ENCODE results near the gene LUC7L.
"Not testable (repeated sequence)": the region's sequence is repeated elsewhere in the genome, so short reads cannot be mapped to it uniquely, and the experiment has no call there.

The LUC7L gene

DNA sequence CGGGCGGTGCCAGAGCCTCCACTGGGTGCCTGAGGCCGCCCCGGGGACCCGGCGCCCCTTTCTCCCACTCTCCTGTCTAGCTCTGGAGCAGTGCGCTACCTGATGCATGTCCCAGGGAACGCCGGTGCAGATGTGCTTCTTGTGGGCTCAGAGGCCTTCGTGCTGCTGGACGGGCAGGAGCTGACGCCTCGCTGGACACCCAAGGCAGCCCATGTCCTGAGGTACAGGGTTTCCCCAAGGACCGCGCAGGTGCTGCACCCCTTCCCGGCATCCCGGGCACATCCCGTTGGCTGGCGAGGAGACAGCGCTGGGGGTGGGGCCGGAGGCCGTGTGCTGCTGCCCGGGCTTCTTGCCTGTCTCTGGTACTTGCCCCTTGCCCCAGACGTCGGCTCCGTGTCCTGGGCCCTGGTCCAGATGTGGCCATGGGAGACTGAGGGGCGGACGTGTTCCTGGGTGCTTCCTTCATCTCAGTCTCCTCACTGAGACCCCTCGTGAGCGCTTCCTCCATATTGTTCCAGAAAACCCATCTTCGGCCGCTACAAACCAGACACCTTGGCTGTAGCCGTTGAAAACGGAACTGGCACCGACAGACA lies 34.0 kb upstream of the LUC7L start:
- no peak for DNase-seq

DNA sequence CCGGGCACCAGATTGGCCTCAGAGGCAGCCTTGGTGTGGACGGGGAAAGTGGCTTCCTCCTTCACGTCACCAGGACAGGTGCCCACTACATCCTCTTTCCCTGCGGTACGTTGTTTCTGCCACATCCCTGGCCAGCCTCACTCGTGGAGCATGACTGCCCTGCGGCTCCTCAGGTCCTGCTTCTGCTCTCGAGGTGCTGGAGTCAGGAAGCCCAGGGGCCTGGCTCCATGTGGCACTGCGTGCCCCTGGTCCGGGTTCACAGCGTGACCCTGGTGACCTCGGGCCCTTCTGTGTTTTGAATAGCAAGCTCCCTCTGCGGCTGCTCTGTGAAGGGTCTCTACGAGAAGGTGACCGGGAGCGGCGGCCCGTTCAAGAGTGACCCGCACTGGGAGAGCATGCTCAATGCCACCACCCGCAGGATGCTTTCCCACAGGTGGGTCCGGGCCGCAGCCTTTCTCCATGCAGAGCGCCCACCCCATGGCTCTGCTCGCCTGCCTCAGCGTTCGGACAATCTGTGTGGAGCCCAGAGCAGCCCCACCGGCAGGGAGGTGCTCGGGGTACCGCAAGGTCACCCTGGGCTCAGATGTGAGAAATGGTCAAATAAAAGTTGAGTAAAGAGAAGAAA lies 33.0 kb upstream of the LUC7L start:
- no peak for DNase-seq

DNA sequence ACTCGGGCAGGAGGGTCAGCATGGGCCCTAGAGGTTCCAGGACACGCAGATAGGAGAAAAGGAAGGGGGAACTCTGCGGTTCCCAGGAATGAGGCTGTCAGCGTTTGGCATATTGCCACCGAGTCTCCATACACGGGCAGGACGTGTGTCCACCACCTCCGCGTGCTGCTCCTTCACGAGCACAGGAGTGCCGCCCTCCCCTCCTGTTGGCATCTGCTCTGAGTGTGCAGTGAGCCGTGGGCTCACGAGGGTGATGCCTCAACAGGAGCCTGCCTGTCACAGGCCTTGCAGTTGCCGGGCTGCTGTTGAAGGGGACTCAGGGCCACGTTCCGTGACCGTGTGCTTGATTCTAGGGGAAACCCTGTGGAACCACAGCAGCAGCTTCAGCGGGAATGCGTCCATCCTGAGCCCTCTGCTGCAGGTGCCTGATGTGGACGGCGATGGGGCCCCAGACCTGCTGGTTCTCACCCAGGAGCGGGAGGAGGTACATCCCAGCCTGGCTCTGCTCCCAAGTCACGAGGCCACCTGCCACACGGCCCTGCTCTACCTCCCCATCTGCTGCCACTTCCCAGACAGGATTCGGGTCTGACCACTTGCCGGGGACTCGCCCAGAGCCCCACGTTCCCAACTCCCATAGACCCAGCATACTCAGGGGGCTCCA lies 31.9 kb upstream of the LUC7L start:
- no peak for DNase-seq

DNA sequence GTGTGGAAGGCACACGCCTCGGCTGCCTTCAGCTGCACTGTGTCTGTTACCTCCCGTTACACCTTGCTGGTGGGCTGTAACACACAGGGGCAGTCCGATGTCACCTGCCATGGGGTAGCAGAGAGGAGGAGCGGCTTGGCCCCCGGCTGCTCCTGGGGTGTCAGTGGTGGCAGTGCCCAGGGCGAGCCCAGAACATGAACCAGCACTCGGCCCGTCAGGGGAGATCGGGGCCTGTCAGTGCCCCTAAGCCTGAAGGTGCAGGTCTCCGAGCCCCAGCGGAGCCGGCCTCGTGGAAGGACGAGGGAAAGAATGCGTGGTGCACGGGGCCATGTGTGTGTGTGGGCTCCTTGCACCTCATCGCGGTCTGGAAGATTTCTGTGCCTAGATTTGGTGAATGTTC lies 31.1 kb upstream of the LUC7L start:
- no peak for DNase-seq

DNA sequence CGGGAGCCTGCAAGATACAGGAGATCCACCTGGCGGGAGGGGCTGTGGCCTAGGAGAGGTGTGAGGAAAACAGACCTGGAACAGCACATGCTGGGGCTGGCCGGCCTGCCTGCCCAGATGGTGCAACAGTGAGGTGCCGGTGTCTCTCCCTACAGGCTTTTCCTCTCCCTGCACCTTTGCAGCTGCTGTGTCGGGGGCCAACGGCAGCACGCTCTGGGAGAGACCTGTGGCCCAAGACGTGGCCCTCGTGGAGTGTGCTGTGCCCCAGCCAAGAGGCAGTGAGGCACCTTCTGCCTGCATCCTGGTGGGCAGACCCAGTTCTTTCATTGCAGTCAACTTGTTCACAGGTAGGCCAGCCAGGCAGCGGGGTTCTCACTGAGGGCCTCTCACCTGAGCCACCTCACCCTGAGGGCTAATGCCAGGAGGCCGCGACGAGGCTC lies 30.6 kb upstream of the LUC7L start:
- DNase-seq = no peak

DNA sequence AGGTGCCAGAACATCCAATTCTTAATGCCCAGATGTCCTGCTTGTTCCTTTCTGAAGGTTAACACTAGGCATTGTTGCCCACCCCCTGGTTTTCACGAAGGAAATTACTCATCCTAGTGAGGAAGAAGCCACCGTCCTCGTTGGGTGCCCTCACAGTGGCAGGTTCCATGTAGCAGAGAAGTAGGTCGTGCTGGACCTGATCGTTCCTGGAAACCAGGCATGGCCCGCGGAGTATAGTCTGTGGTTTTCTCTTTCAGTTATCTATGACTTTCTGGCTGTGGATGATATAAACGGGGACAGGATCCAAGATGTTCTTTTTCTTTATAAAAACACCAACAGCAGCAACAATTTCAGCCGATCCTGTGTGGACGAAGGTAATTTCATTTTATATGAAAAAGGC lies 30.0 kb upstream of the LUC7L start:
- DNase-seq = no peak

DNA sequence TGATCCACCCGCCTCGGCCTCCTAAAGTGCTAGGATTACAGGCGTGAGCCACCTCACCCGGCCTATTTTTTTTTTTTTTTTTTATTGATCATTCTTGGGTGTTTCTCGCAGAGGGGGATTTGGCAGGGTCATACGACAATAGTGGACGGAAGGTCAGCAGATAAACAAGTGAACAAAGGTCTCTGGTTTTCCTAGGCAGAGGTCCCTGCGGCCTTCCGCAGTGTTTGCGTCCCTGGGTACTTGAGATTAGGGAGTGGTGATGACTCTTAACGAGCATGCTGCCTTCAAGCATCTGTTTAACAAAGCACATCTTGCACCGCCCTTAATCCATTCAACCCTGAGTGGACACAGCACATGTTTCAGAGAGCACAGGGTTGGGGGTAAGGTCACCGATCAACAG lies 28.8 kb upstream of the LUC7L start:
- DNase-seq = not testable (repeated sequence)

DNA sequence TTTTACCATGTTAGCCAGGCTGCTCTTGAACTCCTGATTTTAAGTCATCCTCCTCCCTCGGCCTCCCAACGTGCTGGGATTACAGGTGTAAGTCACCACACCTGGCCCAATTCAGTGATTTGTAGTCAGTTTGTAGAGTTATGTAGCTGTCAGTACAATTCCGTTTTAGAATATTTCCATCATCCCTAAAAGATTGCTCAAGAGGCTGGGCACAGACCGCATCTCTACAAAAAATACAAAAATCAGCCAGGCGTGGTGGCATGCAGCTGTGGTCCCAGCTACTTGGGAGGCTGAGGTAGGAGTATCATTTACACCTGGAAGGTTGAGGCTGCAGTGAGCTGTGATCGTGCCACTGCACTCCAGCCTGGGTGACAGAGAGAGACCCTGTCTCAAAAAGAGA lies 25.9 kb upstream of the LUC7L start:
- DNase-seq = no peak

DNA sequence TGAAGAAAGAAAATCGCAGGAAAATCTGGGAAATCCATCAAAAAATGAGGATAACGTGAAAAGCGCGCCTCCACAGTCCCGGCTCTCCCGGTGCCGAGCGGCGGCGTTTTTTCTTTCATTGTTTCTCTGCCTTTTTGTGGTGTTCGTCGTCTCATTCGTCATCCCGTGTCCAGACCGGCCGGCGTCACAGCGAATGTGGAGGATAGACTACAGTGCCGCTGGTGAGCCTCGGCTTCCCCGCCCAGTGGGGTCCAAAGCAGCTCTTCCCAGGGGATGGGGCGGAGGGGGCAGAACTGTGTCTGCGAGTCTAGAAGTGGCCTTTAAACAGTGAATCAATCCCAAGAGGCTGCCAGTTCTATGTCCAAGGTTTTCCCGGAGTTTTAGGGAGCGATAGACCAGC lies 25.2 kb upstream of the LUC7L start:
- DNase-seq = no peak

DNA sequence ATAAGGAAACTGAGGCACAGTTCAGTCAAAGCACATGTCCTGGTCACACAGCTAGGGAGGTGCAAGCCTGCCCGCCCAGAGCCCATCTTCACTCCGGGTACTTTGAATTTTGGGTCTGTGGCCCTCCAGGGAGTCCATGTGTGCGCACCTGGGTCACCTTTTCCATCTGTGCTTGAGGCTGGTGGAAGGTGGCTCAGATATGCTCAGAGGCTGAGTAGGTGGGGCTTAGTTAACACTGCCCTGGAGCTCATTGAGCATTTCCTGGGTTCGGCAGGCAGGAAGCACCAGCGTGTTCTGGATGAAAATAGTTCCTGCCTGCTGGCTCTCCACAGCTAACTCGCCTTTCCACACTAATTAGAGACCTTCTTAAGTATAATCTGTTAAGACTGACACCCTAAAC lies 24.6 kb upstream of the LUC7L start:
- no peak for DNase-seq

DNA sequence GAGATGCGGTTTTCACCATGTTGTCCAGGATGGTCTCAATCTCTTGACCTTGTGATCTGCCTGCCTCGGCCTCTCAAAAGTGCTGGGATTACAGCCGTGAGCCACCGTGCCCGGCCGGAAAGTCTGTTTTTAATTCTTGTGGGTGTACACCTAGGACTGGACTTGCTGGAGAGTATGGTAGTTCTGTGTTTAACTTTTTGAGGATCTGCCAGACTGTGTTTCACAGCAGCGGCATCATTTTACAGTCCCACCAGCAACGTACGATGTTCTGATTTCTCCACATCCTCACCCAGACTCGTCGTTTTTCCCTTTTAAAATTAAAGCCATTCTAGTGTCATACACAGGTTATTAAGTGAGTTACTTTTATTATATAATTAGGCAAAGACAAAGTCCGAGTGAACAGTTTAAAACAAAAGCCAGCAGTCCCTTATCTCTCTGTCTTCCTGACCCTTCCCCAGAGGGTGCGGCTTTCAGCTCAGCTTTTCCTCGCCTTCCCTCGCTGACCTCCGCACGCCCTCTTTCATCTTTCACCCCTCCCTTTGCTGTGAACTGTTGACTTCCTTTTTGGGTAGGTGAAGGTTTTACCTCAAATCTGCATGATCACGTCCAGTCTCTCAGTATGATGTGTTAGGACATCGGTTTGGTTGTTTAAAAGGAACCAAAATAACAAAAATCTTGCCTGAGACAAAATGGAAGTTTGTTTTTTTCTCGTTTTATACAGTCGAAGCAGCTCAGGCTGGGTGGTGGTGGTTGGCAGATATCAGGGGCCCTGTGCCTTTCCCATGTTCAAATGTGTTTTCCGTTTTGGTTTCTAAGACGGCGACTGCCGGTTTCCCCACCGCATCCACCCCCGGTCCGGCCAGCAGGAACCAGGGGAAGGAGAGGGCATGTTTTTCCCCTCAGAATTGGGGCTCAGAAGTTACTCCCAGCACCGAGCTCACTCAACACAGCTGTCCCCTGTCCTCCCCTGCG lies 23.4 kb upstream of the LUC7L start:
- no peak for DNase-seq

DNA sequence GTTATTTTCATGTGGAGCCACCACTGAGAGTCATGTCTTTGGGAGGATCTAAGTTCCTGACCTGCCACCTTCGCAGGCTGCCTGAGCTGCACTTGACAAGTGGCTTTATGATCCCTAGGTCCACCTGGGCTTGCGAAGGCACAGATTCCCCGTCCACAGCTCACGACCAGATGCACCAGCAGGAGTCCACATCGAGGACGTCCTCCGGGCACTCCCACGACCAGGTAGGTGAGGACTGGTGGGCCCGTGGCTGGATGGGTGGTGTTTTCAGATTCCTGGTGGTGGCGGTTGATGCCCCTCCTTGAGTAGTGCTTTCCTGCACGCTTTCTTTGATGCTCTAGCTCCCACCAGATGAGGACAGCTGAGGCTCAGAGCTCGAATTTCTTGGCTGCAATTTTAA lies 20.2 kb upstream of the LUC7L start:
- no peak for DNase-seq

DNA sequence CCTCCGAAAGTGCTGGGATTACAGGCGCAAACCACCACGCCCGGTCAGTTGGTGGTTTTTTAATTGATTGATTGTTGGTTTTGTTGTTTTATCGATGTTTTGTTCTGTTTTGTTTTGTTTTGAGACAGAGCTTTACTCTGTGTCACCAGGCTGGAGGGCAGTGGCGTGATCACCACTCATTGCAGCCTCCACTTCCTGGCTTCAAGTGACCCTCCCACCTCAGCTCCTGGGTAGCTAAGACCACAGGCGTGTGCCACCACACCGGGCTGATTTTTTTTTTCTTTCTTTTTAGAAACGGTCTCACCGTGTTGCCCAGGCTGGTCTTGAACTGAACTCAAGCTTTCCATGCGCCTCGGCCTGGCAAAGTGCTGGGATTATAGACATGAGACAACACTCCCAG lies 17.8 kb upstream of the LUC7L start:
- no peak for DNase-seq

DNA sequence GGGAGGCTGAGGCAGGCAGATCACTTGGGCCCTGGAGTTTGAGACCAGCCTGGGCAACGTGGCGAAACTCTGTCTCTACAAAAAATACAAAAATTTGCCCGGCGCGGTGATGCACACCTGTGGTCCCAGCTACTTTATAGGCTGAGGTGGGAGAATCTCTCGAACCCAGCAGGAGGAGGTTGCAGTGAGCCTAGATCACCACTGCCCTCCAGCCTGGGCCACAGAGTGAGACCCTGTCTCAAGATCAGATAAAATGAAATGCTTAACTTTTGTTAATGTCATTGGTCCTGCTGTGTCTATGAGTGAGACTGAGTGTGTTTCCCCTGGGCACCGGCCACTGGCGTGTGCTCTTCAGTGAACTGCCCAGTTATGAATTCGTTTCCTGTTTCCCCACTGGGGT lies 15.9 kb upstream of the LUC7L start:
- no peak for DNase-seq

DNA sequence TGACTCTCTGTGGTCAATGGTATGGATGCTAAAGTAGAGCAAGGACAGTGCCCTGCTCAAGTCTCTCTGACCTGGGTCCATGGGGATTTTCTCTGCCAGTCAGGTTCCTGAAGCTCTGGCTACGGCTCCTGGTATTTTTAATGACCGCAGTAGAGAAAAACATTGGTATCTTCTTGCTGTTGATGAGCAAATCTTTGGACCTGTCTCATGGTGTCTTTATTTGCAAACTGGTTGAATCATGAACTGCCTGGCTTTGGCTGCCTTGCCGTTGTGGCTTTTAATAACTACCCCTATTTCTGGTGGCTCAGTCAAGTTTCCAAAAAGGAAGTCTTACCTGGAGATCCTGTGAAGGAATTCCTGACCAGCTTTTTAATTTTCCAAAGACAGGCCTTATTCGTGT lies 14.1 kb upstream of the LUC7L start:
- DNase-seq = no peak

DNA sequence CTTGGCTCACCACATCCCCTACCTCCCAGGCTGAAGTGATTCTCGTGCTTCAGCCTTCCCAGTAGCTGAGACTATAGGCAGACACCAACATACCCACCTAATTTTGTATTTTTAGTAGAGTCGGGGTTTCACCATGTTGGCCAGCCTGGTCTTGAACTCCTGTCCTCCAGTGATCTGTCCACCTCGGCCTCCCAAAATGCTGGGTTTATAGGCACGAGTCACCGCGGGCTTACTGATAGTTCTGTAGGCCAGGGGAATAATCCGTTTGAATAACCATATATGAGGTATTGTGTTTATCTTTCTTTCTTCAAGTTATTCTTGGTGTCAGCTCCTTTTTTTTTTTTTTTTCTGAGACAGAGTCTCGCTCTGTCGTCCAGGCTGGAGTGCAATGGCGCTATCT lies 13.0 kb upstream of the LUC7L start:
- DNase-seq = no peak

DNA sequence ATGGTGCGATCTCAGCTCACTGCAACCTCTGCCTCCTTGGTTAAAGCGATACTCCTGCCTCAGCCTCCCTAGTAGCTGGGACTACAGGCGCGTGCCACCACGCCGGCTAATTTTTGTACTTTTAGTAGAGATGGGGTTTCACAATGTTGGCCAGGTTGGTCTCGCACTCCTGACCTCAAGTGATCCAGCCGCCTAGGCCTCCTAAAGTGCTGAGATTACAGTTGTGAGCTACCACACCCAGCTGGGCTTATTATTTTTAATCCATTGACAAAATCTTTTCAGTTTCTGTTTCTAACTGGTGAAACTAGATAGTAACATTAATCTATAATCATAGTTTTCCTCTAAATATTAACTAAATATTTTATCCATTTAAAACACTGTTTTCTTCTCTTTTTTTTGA lies 11.3 kb upstream of the LUC7L start:
- no peak for DNase-seq

DNA sequence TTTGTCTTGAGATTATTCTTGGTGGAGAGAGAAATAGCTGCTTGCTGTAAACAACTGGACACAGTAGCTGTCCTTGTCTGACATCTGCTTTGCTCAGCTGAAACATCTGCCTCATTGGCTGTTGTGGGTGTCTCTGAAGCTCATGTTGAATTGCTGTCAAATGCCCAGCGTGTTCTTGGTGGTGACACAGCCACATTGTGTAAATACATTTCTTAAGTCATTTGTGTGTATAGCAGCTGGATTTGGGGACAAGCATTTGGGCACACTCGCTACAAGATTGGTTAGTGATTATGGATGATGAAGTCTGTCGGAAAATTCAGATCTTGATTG lies 10.7 kb upstream of the LUC7L start:
- no peak for DNase-seq

DNA sequence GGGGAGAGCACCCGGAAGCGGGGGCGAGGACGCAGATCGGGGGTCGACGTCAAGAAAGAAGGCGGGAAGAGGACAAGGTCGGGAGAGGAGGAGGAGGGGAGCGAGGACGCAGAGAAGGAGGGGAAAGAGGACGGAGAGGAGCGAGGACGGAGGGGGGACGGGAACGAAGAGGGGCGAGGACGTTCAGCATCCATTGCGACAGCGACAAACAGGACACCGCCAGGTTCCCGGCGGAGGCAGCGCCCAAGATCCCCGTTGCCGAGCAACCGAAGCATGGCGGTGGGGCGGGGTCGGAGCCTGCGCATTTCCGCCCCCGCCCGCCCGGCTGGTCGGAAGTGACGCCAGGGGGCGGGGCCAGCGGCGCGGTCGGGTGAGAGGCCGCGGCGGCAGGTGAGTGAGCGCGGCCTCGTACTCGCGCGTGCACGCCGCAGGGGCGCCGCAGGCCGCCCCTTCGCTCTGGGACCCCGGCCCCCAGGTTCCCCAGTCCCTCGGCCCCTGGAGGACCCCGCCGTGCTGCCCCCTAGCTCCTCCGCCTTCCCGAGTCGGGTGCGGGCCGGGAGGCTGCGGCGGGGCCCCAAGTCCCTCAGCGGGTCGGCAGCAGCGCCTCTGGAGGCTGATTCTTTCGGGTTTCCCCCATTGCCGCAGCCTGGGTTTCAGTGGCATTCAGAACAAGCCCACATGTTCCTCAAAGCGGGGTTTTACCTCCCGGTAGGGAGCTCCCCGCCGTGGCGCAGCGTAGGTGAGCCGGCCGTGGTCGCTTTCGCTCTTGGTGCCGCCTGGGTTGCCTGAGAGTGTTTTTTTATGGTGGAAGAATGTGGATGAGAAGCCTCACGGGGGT lies 5.4 kb upstream of the LUC7L start, which contains the start of gene FAM234A:
FAM234A (plus strand) TSS at position 354 of the 838 bp plus-strand sequence. CDS start 19,593 bp downstream, outside the sequence.
- peak; percentile 96 for DNase-seq

DNA sequence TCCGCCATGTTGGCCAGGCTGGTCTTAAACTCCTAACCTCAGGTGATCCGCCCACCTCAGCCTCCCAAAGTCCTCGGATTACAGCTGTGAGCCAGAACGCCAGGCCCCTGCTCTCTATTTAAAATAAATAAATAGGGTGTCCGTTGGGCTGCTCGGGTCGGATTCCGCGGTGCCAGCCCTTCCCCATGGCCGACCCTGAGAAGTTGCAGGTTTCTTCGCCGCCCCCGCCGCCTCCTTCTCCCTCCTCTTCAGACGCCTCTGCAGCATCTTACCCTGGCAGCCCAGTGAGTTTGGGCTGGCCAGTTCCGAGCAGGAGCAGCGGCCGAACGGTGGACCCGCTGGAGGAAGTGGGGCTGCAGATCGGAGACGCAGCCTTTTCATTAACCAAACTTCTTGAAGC lies 1.7 kb upstream of the LUC7L start:
- no peak for DNase-seq

DNA sequence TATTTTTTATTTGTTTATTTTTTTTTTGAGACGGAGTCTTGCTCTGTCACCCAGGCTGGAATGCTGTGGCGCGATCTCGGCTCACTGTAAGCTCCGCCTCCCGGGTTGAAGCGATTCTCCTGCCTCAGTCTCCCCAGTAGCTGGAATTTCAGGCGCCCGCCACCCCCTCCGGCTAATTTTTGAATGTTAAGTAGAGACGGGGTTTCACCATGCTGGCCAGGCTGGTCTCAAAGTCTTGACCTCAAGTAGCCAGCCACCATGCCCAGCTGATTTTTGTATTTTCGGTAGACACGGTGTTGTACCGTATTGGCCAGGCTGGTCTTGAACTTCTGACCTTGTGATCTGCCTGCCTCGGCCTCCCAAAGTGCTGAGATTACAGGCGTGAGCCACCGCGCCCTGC lies 1.1 kb upstream of the LUC7L start:
- not testable (repeated sequence) for DNase-seq

DNA sequence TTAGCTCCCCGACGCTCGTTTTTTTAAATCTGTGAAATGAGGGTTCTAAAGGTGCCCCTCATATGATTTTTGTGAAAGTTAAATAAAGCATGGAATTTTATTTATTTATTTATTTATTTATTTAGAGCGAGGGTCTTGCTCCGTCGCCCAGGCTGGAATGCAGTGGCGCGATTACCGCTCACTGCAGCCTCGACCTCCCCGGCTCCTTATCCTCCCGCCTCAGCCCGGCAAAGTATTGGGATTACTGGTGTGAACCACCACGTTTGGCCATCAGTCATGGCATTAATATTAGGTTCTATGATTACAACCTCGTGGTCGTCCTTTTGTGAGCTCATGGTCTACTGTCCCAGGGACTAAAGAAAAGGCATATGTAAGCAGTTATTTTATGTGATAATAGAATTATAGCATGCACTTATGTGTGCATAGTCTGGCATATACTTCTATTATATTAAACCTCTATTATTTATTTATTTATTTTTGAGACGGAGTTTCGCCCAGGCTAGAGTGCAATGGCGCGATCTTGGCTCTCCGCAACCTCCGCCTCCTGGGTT lies 557 bp upstream of the LUC7L start:
- no peak for DNase-seq

All from COR-L47 (cell line).